Activated CD8-positive, alpha-beta T cell treated with anti-CD3 and anti-CD28 coated beads, Interleukin-2, amount 10 ng/mL, durations not matched to agents 7 days and 5 days (primary cell): ENCODE results near the gene MINDY3. TPM values are rescaled to one million over a fixed set of nuclear protein-coding genes. Genes with fewer than 3 reads are reported as not detected.

ENCODE experiments used
- ATAC-seq: fragments of 150-1000 bp; cut with Tn5 transposase; one replicate; pipeline ENCODE4 v1.10.0; 2021; ENCODE audit warnings: moderate library complexity
- CTCF ChIA-PET: fragments of 350-600 bp; sonication (Branson Sonifier 250); formaldehyde crosslinking; loops from one replicate; lab custom pipeline; 2021; ENCODE audit warnings: antibody characterized with exemption; lab: Charles Lee
- POLR2A ChIA-PET: fragments of 350-600 bp; sonication (Branson Sonifier 250); formaldehyde crosslinking; loops from one replicate; lab custom pipeline; 2021; ENCODE audit warnings: antibody characterized with exemption; lab: Charles Lee
- DNase-seq: peaks from one replicate; pipeline ENCODE4 v3.0.0-alpha.2; 2020
- H3K27ac Mint-ChIP-seq: one replicate; pipeline ENCODE4 v1.8.0; 2021; ENCODE audit warnings: mild to moderate bottlenecking, mixed read lengths
- H3K27me3 Mint-ChIP-seq: one replicate; pipeline ENCODE4 v1.8.0; 2021; ENCODE audit warnings: low read depth, mixed read lengths
- H3K36me3 Mint-ChIP-seq: one replicate; pipeline ENCODE4 v1.8.0; 2021; ENCODE audit warnings: low read depth, mixed read lengths
- H3K4me1 Mint-ChIP-seq: one replicate; pipeline ENCODE4 v1.8.0; 2021; ENCODE audit warnings: low read depth, mixed read lengths
- H3K4me3 Mint-ChIP-seq: one replicate; pipeline ENCODE4 v1.8.0; 2021; ENCODE audit warnings: mild to moderate bottlenecking, mixed read lengths
- H3K9me3 Mint-ChIP-seq: one replicate; pipeline ENCODE4 v1.8.0; 2022; ENCODE audit warnings: mixed read lengths; ENCODE audit not compliant: insufficient read depth
- total RNA-seq, 2 experiments: library from RNA; stranded (reverse); gene quantifications; one replicate each; pipeline ENCODE4 v1.2.3, GENCODE V29; 2021

MINDY3 gene
- total RNA-seq, 2 experiments from 2014 or later = 16.5 to 17.9 TPM

- Mint-ChIP-seq H3K36me3 (peaks cover 19% of the 10 kb centered on the region), H3K27me3 (no peaks in the 10 kb centered on the region), H3K27ac (no peak overlapping the region), H3K4me3 (no peak overlapping the region), H3K4me1 (peaks cover 2% of the 10 kb centered on the region), H3K9me3 (no peaks in the 10 kb centered on the region)
- no peak for DNase-seq
- POLR2A ChIA-PET = no interaction called here
- ATAC-seq = no peak
- CTCF ChIA-PET = no interaction called here
These were observed 38.2 kb downstream of the MINDY3 start for GRCh38 chr10:15822131-15822530.

- Mint-ChIP-seq H3K4me3 (no peak overlapping the region), H3K4me1 (peaks cover 2% of the 10 kb centered on the region), H3K36me3 (peaks cover 24% of the 10 kb centered on the region), H3K27ac (no peak overlapping the region), H3K9me3 (no peaks in the 10 kb centered on the region), H3K27me3 (no peaks in the 10 kb centered on the region)
- no peak for DNase-seq
- no peak for ATAC-seq
- CTCF ChIA-PET = no interaction called here
- POLR2A ChIA-PET = no interaction called here
These were observed 39.1 kb downstream of the MINDY3 start for GRCh38 chr10:15821046-15821683.

GRCh38 chr10:15817409-15818046, 42.8 kb downstream of the MINDY3 start:
- H3K36me3 Mint-ChIP-seq = peaks cover 30% of the 10 kb centered on the region
- no peaks in the 10 kb centered on the region for H3K9me3 Mint-ChIP-seq
- no peak for DNase-seq
- no peak for ATAC-seq
- H3K27me3 Mint-ChIP-seq = no peaks in the 10 kb centered on the region
- peaks cover 2% of the 10 kb centered on the region for H3K4me1 Mint-ChIP-seq
- H3K4me3 Mint-ChIP-seq = no peak overlapping the region
- no peak overlapping the region for H3K27ac Mint-ChIP-seq
- ChIA-PET POLR2A (no interaction called here), CTCF (no interaction called here)

- no peak for ATAC-seq
- H3K27me3 Mint-ChIP-seq = no peaks in the 10 kb centered on the region
These were observed 44.9 kb downstream of the MINDY3 start for GRCh38 chr10:15815242-15815885.

GRCh38 chr10:15814565-15814964, 45.7 kb downstream of the MINDY3 start:
- Mint-ChIP-seq H3K27ac (no peak overlapping the region), H3K27me3 (no peaks in the 10 kb centered on the region), H3K9me3 (no peaks in the 10 kb centered on the region), H3K36me3 (peaks cover 25% of the 10 kb centered on the region), H3K4me1 (no peaks in the 10 kb centered on the region), H3K4me3 (no peak overlapping the region)
- POLR2A ChIA-PET = no interaction called here
- ATAC-seq = no peak
- no peak for DNase-seq
- CTCF ChIA-PET = no interaction called here

More at GRCh38 chr10:15815242-15815885, 44.9 kb downstream of the MINDY3 start:
- ChIA-PET POLR2A (no interaction called here), CTCF (interaction anchor here (1.1 kb wide), 1 partner anchor 382 kb away, joined by 3 read pairs; no protein-coding TSS in a partner anchor)
- Mint-ChIP-seq H3K9me3 (no peaks in the 10 kb centered on the region), H3K36me3 (peaks cover 28% of the 10 kb centered on the region), H3K27ac (no peak overlapping the region), H3K4me1 (no peaks in the 10 kb centered on the region), H3K4me3 (no peak overlapping the region)
- DNase-seq = no peak

- H3K4me1 Mint-ChIP-seq = no peaks in the 10 kb centered on the region
- no peak for ATAC-seq
- H3K27me3 Mint-ChIP-seq = no peaks in the 10 kb centered on the region
- peaks cover 23% of the 10 kb centered on the region for H3K36me3 Mint-ChIP-seq
- H3K9me3 Mint-ChIP-seq = no peaks in the 10 kb centered on the region
- CTCF ChIA-PET = no interaction called here
- H3K4me3 Mint-ChIP-seq = no peak overlapping the region
- POLR2A ChIA-PET = no interaction called here
- H3K27ac Mint-ChIP-seq = no peak overlapping the region
- DNase-seq = no peak
These were observed 46.9 kb downstream of the MINDY3 start for GRCh38 chr10:15813415-15813814.

- no peak overlapping the region for H3K4me3 Mint-ChIP-seq
- ChIA-PET CTCF (no interaction called here), POLR2A (no interaction called here)
- peaks cover 32% of the 10 kb centered on the region for H3K36me3 Mint-ChIP-seq
- DNase-seq = no peak
- no peak for ATAC-seq
- H3K9me3 Mint-ChIP-seq = no peaks in the 10 kb centered on the region
- H3K27me3 Mint-ChIP-seq = no peaks in the 10 kb centered on the region
- no peaks in the 10 kb centered on the region for H3K4me1 Mint-ChIP-seq
- H3K27ac Mint-ChIP-seq = no peak overlapping the region
These were observed 50.9 kb downstream of the MINDY3 start for GRCh38 chr10:15809450-15809849.

GRCh38 chr10:15808204-15808797, 52.0 kb downstream of the MINDY3 start:
- no peaks in the 10 kb centered on the region for H3K9me3 Mint-ChIP-seq

GRCh38 chr10:15805395-15806058, 54.8 kb downstream of the MINDY3 start:
- no peaks in the 10 kb centered on the region for H3K9me3 Mint-ChIP-seq
- ATAC-seq (no peak), DNase-seq (no peak)
- H3K4me3 Mint-ChIP-seq = no peak overlapping the region
- no peak overlapping the region for H3K27ac Mint-ChIP-seq
- H3K4me1 Mint-ChIP-seq = no peaks in the 10 kb centered on the region
- no peaks in the 10 kb centered on the region for H3K27me3 Mint-ChIP-seq
- ChIA-PET POLR2A (no interaction called here), CTCF (no interaction called here)
- peaks cover 46% of the 10 kb centered on the region for H3K36me3 Mint-ChIP-seq

More at GRCh38 chr10:15808204-15808797, 52.0 kb downstream of the MINDY3 start:
- DNase-seq = no peak
- Mint-ChIP-seq H3K4me3 (no peak overlapping the region), H3K27me3 (no peaks in the 10 kb centered on the region), H3K36me3 (peaks cover 32% of the 10 kb centered on the region), H3K27ac (no peak overlapping the region), H3K4me1 (no peaks in the 10 kb centered on the region)
- ChIA-PET POLR2A (no interaction called here), CTCF (no interaction called here)
- ATAC-seq = no peak

GRCh38 chr10:15804109-15804508, 56.2 kb downstream of the MINDY3 start:
- CTCF ChIA-PET = no interaction called here
- POLR2A ChIA-PET = no interaction called here
- Mint-ChIP-seq H3K4me1 (no peaks in the 10 kb centered on the region), H3K9me3 (no peaks in the 10 kb centered on the region), H3K4me3 (no peak overlapping the region), H3K27me3 (no peaks in the 10 kb centered on the region), H3K36me3 (peaks cover 48% of the 10 kb centered on the region), H3K27ac (no peak overlapping the region)
- DNase-seq = no peak
- no peak for ATAC-seq

GRCh38 chr10:15802375-15802949, 57.8 kb downstream of the MINDY3 start:
- Mint-ChIP-seq H3K4me1 (no peaks in the 10 kb centered on the region), H3K9me3 (no peaks in the 10 kb centered on the region), H3K27ac (no peak overlapping the region), H3K36me3 (peaks cover 46% of the 10 kb centered on the region), H3K27me3 (no peaks in the 10 kb centered on the region), H3K4me3 (no peak overlapping the region)
- CTCF ChIA-PET = no interaction called here
- POLR2A ChIA-PET = no interaction called here
- ATAC-seq = no peak
- no peak for DNase-seq
